Activated naive CD8-positive, alpha-beta T cell (primary cell): ENCODE measurements around the gene EXOC6B.

Experiments
- H3K27ac Mint-ChIP-seq: one replicate; pipeline ENCODE4 v1.8.0; 2021; ENCODE audit warnings: mixed read lengths
- H3K27me3 Mint-ChIP-seq: one replicate; pipeline ENCODE4 v1.8.0; 2021; ENCODE audit warnings: mixed read lengths
- H3K36me3 Mint-ChIP-seq: one replicate; pipeline ENCODE4 v1.8.0; 2021; ENCODE audit warnings: mixed read lengths
- H3K4me1 Mint-ChIP-seq: one replicate; pipeline ENCODE4 v1.8.0; 2021; ENCODE audit warnings: low read depth, mixed read lengths
- H3K4me3 Mint-ChIP-seq: one replicate; pipeline ENCODE4 v1.8.0; 2021; ENCODE audit warnings: mild to moderate bottlenecking, mixed read lengths
- H3K9me3 Mint-ChIP-seq: one replicate; pipeline ENCODE4 v1.8.0; 2021; ENCODE audit warnings: low read depth, mixed read lengths

EXOC6B gene

DNA sequence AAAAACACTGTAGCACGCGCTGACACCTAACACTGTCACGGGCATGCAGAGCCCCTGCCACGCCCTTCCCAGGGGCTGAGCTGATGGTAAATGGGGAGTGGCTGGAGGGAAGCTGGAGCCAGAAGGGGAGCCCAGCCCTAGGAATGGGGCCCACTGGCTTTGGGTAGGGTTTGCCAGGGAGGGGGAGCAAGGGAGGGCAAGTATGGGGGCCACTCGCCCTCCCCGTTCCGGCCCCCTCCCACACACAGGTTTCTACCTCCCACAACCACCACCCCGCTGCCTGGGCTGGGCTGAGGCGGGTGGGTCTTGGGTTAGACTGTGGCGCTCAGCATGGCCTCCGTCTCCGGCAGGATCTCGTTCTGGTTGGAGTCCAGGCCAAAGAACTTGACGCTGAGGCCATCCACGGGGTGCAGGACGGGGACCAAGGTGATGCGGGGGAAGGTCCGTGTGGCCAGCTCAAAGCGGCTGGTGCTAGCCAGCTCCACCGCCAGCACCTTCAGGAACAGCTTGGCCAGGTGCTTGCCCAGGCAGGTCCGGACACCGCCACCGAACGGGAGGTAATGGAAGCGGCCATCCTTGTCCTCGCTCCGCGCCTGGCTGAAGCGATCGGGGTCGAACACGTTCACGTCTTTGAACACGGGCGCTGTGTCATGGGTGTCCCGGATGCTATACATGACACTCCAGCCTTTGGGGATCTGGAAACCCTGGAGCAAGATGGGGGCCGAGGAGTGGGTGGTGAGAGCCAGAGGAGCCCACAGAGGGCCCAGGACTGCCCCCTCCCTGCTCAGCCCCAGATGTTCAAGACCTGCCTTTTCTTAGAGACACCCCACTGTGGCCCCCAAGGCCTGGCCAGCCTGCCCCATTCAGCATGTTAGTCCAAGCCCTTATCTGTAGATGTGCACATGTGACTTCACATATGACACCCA is 693.7 kb downstream of the EXOC6B start:
- Mint-ChIP-seq H3K4me3 (no peak overlapping the region), H3K4me1 (no peaks in the 10 kb centered on the region), H3K27me3 (peaks cover 2% of the 10 kb centered on the region), H3K36me3 (no peaks in the 10 kb centered on the region), H3K27ac (no peak overlapping the region), H3K9me3 (no peaks in the 10 kb centered on the region)

DNA sequence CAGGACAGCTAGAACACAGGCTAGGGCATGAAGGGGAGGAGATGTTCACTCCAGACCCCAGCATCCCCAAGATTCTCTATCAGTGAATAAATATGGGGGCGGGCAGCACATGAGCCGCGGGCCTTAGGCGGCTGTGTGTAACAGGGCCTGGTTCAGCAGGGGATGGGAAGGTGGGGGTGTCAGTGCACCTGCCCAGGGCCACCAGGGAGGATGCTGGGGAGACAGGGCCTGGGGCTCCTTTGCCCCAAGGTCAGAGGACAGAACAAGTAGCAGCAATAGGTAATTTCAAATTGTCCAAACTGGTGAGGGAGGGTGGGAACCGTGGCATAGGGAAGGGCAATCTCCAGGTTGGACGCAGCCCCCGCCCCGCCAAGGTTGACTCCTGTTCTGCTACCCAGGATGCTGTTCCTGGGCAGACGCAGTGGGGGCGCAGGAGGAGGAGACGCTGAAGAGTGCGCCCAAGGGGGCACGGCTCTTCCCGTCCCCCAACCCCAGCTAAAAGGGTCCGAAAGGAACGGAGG is 694.4 kb downstream of the EXOC6B start:
- no peak overlapping the region for H3K27ac Mint-ChIP-seq
- no peaks in the 10 kb centered on the region for H3K9me3 Mint-ChIP-seq
- H3K36me3 Mint-ChIP-seq: no peaks in the 10 kb centered on the region

DNA sequence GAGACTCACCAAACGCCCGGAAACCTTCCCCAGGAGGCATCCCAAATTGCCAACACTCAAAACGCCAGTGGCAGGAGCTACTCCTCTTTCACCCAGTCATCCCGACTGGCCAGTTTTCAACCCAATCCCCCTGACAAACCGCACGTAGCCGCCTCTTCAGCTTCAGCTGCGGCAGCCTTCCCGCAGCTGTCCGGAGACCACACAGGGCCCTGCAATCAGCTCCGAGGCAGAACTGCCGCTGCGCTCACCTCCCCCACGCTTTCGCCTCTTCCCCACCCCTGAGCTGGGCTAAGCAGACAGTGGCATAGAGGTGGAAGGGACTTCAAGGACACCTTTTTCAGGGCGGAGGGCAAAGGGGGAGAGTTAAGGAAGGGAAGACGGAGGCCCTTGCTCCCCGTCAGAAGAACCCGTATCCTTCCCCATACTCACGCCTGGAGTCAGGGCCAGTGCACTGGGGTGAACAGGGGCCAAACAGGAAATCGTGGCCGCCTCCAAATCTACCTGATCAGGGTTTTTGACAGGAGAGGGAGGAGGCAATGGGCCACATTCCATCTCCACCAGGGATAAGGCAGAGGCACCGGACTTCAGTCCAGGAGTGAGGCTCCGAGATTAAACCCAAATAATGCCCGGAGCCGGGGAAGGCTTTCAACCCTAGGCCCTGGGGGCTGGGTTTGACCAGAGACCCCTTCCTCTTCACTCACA is 695.0 kb downstream of the EXOC6B start:
- H3K27me3 Mint-ChIP-seq: peaks cover 2% of the 10 kb centered on the region
- no peaks in the 10 kb centered on the region for H3K36me3 Mint-ChIP-seq
- H3K4me3 Mint-ChIP-seq: no peak overlapping the region
- no peak overlapping the region for H3K27ac Mint-ChIP-seq
- H3K9me3 Mint-ChIP-seq: no peaks in the 10 kb centered on the region
- H3K4me1 Mint-ChIP-seq: no peaks in the 10 kb centered on the region

More for the DNA sequence above, 694.4 kb downstream of the EXOC6B start:
- Mint-ChIP-seq H3K4me3 (no peak overlapping the region), H3K27me3 (peaks cover 2% of the 10 kb centered on the region), H3K4me1 (no peaks in the 10 kb centered on the region)

DNA sequence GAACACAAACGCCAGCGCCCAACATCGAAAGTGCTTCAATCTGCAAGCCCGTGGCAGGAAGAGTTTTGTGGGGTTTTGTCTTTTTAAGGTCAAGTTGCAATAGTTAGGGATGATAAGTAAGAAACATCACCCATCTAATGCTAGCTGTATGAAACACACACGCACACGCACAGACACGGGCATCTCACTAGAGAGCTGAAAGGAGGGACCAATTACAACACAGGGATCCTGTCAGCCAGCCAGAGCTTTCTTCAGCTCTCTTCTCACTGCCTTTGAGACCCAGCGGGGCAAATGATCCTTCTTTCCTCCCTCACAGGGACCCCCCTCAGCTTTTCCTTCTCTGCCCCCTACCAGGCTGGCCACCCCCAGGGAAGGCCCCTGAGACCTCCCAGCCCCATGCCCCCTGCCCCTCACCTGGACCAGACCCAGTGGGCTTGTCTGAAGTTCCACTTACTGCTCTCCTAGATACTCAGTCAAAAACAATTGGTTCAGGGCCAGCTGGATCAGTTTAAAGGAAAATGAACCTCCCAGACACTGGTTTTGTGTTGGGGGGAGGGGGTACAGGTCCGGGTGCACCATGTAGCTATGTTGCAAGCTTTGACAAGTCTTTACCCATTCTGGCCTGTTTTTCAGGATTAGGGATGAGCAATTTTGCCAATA is 696.0 kb downstream of the EXOC6B start:
- Mint-ChIP-seq H3K4me3 (no peak overlapping the region), H3K9me3 (no peaks in the 10 kb centered on the region), H3K4me1 (no peaks in the 10 kb centered on the region), H3K27me3 (peaks cover 2% of the 10 kb centered on the region), H3K27ac (no peak overlapping the region), H3K36me3 (no peaks in the 10 kb centered on the region)

DNA sequence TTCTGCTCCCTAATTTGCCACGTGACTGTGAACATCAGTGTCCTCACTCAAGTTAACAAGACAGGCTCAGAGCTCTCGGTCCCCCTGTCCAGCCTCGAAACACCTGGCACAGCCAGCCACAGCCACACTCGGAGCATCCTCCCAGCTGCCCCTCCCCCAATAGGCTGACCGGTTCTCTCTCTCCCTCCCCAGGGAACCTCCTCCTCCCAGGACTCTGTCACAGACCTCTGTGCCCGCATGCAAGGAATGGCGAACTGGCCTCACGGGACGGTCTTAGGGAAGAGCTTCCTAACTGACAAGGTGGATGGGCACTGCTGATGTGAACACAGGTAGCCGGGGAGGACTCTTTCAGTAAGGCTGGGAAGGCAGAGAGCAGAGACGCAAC is 697.0 kb downstream of the EXOC6B start:
- no peaks in the 10 kb centered on the region for H3K36me3 Mint-ChIP-seq
- H3K27me3 Mint-ChIP-seq: peaks cover 2% of the 10 kb centered on the region

DNA sequence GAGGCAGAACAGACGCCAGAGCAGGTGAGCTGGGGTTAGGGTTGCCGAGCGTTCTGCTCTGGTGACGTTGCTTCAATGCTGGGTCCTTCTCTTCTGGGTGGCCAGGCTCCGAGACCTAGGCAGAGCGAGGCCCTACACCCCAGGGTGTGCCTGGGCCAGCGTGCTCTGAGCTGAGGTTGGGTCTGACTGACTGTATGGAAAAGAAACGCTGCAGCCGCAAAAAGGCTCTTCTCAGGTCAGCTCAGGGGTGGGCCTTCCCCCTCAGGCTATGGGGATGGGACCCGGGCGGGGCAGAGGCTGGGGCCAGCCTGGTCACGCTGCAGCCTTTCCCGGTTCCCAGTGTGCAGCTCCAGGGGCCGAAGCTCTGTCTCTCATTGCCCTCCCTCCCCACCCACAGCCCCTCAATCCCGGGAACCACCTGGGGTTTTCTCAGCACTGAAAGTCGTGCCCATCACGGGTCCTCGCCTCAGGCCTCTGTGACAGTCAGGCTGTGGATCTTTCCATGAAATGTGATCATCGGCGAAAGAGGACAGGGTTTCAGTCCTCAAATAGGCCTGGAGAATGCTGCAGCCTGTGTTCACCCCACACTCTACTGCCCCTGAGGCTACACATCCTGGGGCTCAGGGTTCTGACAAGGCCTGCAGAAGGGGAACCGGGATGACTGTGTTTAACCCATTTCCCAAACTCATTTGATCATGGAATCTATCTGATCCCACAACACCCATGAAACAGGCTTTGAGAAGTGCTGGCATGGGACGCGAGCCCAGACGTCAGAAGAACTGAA is 697.6 kb downstream of the EXOC6B start:
- no peaks in the 10 kb centered on the region for H3K36me3 Mint-ChIP-seq

More for the DNA sequence above, 697.0 kb downstream of the EXOC6B start:
- Mint-ChIP-seq H3K27ac (no peak overlapping the region), H3K9me3 (no peaks in the 10 kb centered on the region), H3K4me1 (no peaks in the 10 kb centered on the region), H3K4me3 (no peak overlapping the region)

DNA sequence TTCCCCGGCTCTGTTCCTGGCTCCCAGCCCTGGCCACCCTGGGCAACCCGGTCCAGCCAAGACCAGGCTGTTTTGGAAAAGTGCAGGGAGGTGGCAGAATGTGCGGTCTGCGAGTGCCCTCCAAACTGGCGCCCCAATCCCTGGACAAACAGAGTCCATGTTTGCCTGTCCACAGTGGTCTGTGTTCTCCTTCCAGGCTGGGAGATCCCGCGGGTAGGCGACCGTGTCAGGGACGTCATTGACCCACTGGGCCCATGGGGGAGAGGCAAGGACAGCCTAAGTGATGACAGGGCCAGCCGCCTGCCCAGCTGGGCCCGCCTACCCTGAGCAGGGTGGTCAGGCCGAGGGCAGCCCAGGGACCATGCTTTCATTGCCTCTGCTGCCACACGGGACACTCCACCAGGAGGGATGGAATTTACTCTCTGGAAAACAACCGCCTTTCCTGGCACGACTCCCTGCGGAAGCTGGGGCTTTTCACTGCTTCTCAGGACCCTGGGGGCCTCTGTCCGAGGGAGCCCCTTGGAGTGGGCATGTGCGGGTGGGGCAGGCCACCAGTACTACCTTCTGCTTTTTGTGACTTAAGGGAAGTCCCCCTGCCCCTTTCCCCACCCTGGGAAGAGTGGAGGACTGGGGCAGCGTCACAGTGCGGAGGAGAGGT is 698.3 kb downstream of the EXOC6B start:
- H3K4me3 Mint-ChIP-seq: no peak overlapping the region
- no peaks in the 10 kb centered on the region for H3K36me3 Mint-ChIP-seq
- no peak overlapping the region for H3K27ac Mint-ChIP-seq
- peaks cover 3% of the 10 kb centered on the region for H3K9me3 Mint-ChIP-seq
- no peaks in the 10 kb centered on the region for H3K4me1 Mint-ChIP-seq
- H3K27me3 Mint-ChIP-seq: peaks cover 2% of the 10 kb centered on the region

More for the DNA sequence above, 697.6 kb downstream of the EXOC6B start:
- Mint-ChIP-seq H3K9me3 (no peaks in the 10 kb centered on the region), H3K27me3 (peaks cover 2% of the 10 kb centered on the region), H3K4me1 (no peaks in the 10 kb centered on the region), H3K4me3 (no peak overlapping the region), H3K27ac (no peak overlapping the region)

DNA sequence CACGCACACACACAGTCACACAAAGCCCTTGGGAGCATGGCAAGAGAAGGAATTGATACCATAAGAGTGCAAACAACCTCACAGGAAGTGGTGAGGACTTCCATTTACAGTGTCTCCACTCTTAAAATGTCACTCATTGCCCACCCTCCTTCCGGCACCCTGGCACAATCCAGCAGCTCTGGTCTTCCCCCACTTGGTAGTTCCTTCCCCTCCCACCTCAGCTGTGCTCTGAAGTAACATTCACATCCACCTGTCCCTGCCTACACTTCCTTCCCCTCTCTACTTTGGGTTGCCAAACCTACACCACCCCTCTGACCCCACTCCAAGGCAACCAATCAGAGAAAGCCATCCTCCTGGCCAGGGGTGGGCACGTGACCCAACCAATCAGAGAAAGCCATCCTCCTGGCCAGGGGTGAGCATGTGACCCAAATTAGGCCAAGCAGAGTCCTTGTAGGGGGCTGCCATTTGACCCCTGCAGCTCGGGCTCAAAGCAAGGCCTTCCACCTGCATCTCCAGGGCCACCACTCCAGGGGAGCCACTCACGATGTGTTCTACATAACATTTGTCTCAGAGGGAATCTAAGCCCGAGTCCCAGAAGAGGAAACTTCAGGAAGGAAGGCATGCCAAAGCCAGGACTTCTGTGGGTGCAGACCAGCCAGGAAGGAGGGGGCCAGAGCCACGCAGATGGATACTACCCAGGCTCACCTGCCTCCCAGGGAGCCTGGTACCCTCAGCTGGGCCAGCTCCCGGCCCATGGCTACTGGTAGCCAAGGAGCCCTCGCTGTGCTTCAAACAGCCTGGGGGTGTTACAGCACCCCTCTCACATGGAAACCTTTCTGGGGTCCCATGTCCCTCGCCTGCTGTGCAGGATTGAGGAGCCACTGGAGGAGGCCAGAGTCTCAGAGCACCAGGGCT is 699.4 kb downstream of the EXOC6B start:
- Mint-ChIP-seq H3K4me3 (no peak overlapping the region), H3K9me3 (peaks cover 6% of the 10 kb centered on the region), H3K27ac (no peak overlapping the region), H3K36me3 (no peaks in the 10 kb centered on the region), H3K27me3 (peaks cover 3% of the 10 kb centered on the region), H3K4me1 (no peaks in the 10 kb centered on the region)
